COLO668 (cell line): ENCODE data around the gene DOCK3.
"Not testable (repeated sequence)": the region's sequence is repeated elsewhere in the genome, so short reads cannot be mapped to it uniquely, and the experiment has no call there.

Source experiments
- DNase-seq: peaks from one replicate; lab custom pipeline; 2025; ENCODE audit not compliant: unreplicated experiment; lab: John Stamatoyannopoulos, UW

Gene DOCK3

GRCh38 chr3:50803805-50804204 lies 129.1 kb downstream of the DOCK3 start:
- DNase-seq, result not testable (repeated sequence)

GRCh38 chr3:50804376-50804775 lies 129.6 kb downstream of the DOCK3 start:
- not testable (repeated sequence) for DNase-seq

- no peak for DNase-seq
Measured at GRCh38 chr3:50805321-50805720, 130.6 kb downstream of the DOCK3 start.

GRCh38 chr3:50806031-50806430 lies 131.3 kb downstream of the DOCK3 start:
- no peak for DNase-seq

- DNase-seq, result no peak
Measured at GRCh38 chr3:50806806-50807205, 132.1 kb downstream of the DOCK3 start.

GRCh38 chr3:50807266-50807665 lies 132.5 kb downstream of the DOCK3 start:
- DNase-seq, result peak; percentile 66

GRCh38 chr3:50811893-50812292 lies 137.2 kb downstream of the DOCK3 start:
- no peak for DNase-seq

GRCh38 chr3:50815844-50816243 lies 141.1 kb downstream of the DOCK3 start:
- no peak for DNase-seq

GRCh38 chr3:50816894-50817293 lies 142.2 kb downstream of the DOCK3 start:
- DNase-seq, result no peak

- no peak for DNase-seq
Measured at GRCh38 chr3:50817756-50818529, 143.2 kb downstream of the DOCK3 start.

- no peak for DNase-seq
Measured at GRCh38 chr3:50819882-50820281, 145.2 kb downstream of the DOCK3 start.

- no peak for DNase-seq
Measured at GRCh38 chr3:50825841-50826240, 151.1 kb downstream of the DOCK3 start.

- DNase-seq, result no peak
Measured at GRCh38 chr3:50830451-50830850, 155.7 kb downstream of the DOCK3 start.

GRCh38 chr3:50831009-50831408 lies 156.3 kb downstream of the DOCK3 start:
- not testable (repeated sequence) for DNase-seq

GRCh38 chr3:50840983-50841489 lies 166.3 kb downstream of the DOCK3 start:
- no peak for DNase-seq

GRCh38 chr3:50848308-50848707 lies 173.6 kb downstream of the DOCK3 start:
- DNase-seq, result no peak

GRCh38 chr3:50850639-50851511 lies 176.1 kb downstream of the DOCK3 start:
- no peak for DNase-seq

GRCh38 chr3:50853936-50854335 lies 179.2 kb downstream of the DOCK3 start:
- no peak for DNase-seq

- no peak for DNase-seq
Measured at GRCh38 chr3:50862221-50862620, 187.5 kb downstream of the DOCK3 start.

GRCh38 chr3:50873376-50874157 lies 198.8 kb downstream of the DOCK3 start:
- no peak for DNase-seq

- not testable (repeated sequence) for DNase-seq
Measured at GRCh38 chr3:50874876-50875275, 200.1 kb downstream of the DOCK3 start.
